PC-9 (cell line): ENCODE measurements around the gene INAVA. TPM values are rescaled to one million over a fixed set of nuclear protein-coding genes. Genes with fewer than 3 reads are reported as not detected.

Source experiments
- BruUV-seq: library from RNA; stranded (reverse); fragments of 400-500 nt; replicated peaks from 2 replicates; lab custom pipeline; 2021; lab: Mats Ljungman, UMichigan
- CTCF ChIA-PET: fragments of 300-600 bp; sonication (Branson Sonifier 250); formaldehyde crosslinking; loops from one replicate; lab custom pipeline; 2022; ENCODE audit warnings: antibody characterized with exemption; lab: Charles Lee
- POLR2A ChIA-PET: fragments of 300-600 bp; sonication (Branson Sonifier 250); formaldehyde crosslinking; loops from one replicate; lab custom pipeline; 2022; ENCODE audit warnings: antibody characterized with exemption; ENCODE audit not compliant: unreplicated experiment; lab: Charles Lee
- DNase-seq, 2 experiments: peaks; one replicate each; pipeline versions ENCODE4 v3.0.0 to v3.0.0-alpha.2; 2015 to 2022; ENCODE audit warnings: mixed read lengths in 1 of 2
- H2AFZ ChIP-seq: fragments of 200-600 bp; sonication (generic); 2 replicates; pipeline ENCODE4 v1.8.1; 2017; ENCODE audit warnings: antibody characterized with exemption
- H3F3A ChIP-seq: fragments of 200-600 bp; sonication (generic); 2 replicates; pipeline ENCODE4 v1.8.1; 2017; ENCODE audit warnings: antibody characterized with exemption, mild to moderate bottlenecking, low read depth; ENCODE audit not compliant: insufficient read depth
- H3K27ac ChIP-seq: fragments of 200-600 bp; sonication (generic); 2 replicates; pipeline ENCODE4 v1.6.1; 2016; ENCODE audit warnings: mixed run types
- H3K27me3 ChIP-seq: fragments of 200-600 bp; sonication (generic); 2 replicates; pipeline ENCODE4 v1.6.1; 2016; ENCODE audit warnings: low read depth, mixed run types; ENCODE audit not compliant: insufficient read depth
- H3K36me3 ChIP-seq: fragments of 200-600 bp; sonication (generic); 2 replicates; pipeline ENCODE4 v1.6.1; 2016; ENCODE audit warnings: low read depth, mixed run types
- H3K4me1 ChIP-seq: fragments of 200-600 bp; sonication (generic); replicated peaks from 2 replicates; pipeline ENCODE4 v1.6.1; 2016; ENCODE audit warnings: mixed run types; ENCODE audit not compliant: insufficient read depth
- H3K4me2 ChIP-seq: fragments of 200-600 bp; sonication (generic); 2 replicates; pipeline ENCODE4 v1.6.1; 2017; ENCODE audit warnings: mixed run types
- H3K4me3 ChIP-seq: fragments of 200-600 bp; sonication (generic); 2 replicates; pipeline ENCODE4 v1.6.1; 2016; ENCODE audit warnings: mixed run types
- H3K79me2 ChIP-seq: fragments of 200-600 bp; sonication (generic); 2 replicates; pipeline ENCODE4 v1.6.1; 2017; ENCODE audit warnings: low read depth, mixed run types
- H3K9me2 ChIP-seq: fragments of 200-600 bp; sonication (generic); 2 replicates; pipeline ENCODE4 v1.8.1; 2017; ENCODE audit warnings: mild to moderate bottlenecking; ENCODE audit not compliant: insufficient read depth
- H3K9me3 ChIP-seq: fragments of 200-600 bp; sonication (generic); 2 replicates; pipeline ENCODE4 v1.8.1; 2016; ENCODE audit warnings: low read depth; ENCODE audit not compliant: insufficient read depth
- H4K20me1 ChIP-seq: fragments of 200-600 bp; sonication (generic); 2 replicates; pipeline ENCODE4 v1.8.1; 2017; ENCODE audit not compliant: insufficient read depth
- CTCF ChIP-seq: fragments of 200-600 bp; sonication (generic); conservative IDR thresholded peaks from 2 replicates; pipeline ENCODE4 v1.6.1; 2017; ENCODE audit warnings: mixed run types, antibody characterized with exemption, mild to moderate bottlenecking, moderate library complexity
- EZH2 ChIP-seq: fragments of 200-600 bp; sonication (generic); IDR thresholded peaks from 2 replicates; pipeline ENCODE4 v1.8.0; 2017; ENCODE audit warnings: antibody characterized with exemption, low read depth
- intact Hi-C: fragments of 100-400 bp; cut with micrococcal nuclease; formaldehyde crosslinking; loops from one replicate; pipeline ENCODE4 v1.10.0; 2022; ENCODE audit not compliant: unreplicated experiment
- total RNA-seq: library from RNA; stranded (reverse); gene quantifications from 2 replicates; pipeline ENCODE4 v1.2.3, GENCODE V29; 2021

The INAVA gene
- total RNA-seq, 1 experiment from 2014 or later = 49.8 TPM

GRCh38 chr1:200874694-200875093 lies 20.0 kb upstream of the INAVA start:
- CTCF ChIA-PET = no interaction called here

DNA sequence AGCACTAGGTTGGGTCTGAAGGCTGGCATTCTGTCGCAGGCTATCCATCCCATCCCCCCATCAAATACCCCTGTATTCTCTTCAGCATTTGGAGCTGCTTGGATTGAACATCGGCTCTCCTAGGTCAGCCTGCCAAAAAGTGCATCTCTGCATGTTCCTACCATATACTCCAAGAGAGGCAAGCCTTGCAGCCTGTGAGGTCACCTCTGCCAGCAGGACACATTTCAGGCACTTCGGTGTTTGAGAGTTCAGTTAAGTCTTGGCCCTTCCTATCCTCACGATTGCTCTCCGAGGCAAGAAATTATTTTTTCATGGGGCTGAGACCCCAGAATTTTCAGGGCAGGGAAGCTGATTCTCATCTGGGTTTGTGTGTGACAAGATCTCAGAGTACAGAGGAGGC lies 19.3 kb upstream of the INAVA start:
- DNase-seq = no peak
- BruUV-seq = no TSS peak
- Histone ChIP-seq H2AFZ (no peak overlapping the region), H3K4me2 (no peak overlapping the region), H3K9me3 (no peaks in the 10 kb centered on the region), H3F3A (peaks cover 5% of the 10 kb centered on the region; the same call in 1 of the 2 replicates), H3K27me3 (no peaks in the 10 kb centered on the region), H3K79me2 (no peaks in the 10 kb centered on the region), H3K36me3 (no peaks in the 10 kb centered on the region), H3K27ac (no peak overlapping the region), H3K9me2 (no peaks in the 10 kb centered on the region), H3K4me3 (no peak overlapping the region), H3K4me1 (no peaks in the 10 kb centered on the region), H4K20me1 (no peaks in the 10 kb centered on the region)
- no peak for TF ChIP-seq EZH2
- no peak for TF ChIP-seq CTCF
- CTCF ChIA-PET = no interaction called here
- intact Hi-C loops = no loop called here
- POLR2A ChIA-PET = no interaction called here

More at GRCh38 chr1:200874694-200875093, 20.0 kb upstream of the INAVA start:
- TF ChIP-seq EZH2 (no peak), CTCF (no peak)
- intact Hi-C loops = no loop called here
- no peaks in the 10 kb centered on the region for H3K4me1 ChIP-seq
- POLR2A ChIA-PET = no interaction called here
- no peaks in the 10 kb centered on the region for H3K9me2 ChIP-seq
- H4K20me1 ChIP-seq = no peaks in the 10 kb centered on the region
- H3K36me3 ChIP-seq = no peaks in the 10 kb centered on the region
- BruUV-seq = no TSS peak
- no peaks in the 10 kb centered on the region for H3K79me2 ChIP-seq
- H3F3A ChIP-seq = peaks cover 5% of the 10 kb centered on the region; the same call in 1 of the 2 replicates
- no peak overlapping the region for H3K4me3 ChIP-seq
- DNase-seq = no peak
- H3K27me3 ChIP-seq = no peaks in the 10 kb centered on the region
- H3K4me2 ChIP-seq = no peak overlapping the region
- H3K27ac ChIP-seq = no peak overlapping the region
- H2AFZ ChIP-seq = no peak overlapping the region
- no peaks in the 10 kb centered on the region for H3K9me3 ChIP-seq

DNA sequence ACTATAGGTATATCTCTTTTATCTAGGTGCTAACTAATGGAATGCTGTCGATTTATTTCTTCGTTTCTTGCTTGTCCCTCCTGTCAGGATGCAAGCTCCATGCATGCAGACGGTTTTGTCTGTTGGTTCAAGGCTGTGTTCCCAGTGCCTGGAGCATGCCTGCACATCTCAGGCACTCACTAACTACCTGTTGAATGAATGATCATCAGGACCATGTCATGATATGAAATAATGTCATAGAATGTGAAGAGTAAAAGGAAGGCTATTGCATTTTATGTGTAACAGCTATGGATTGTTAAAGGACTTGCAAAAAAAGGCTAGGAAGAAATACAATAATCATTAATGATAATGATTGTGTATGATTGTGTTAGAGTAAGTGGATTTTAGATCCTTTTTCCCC lies 17.7 kb upstream of the INAVA start:
- Histone ChIP-seq H3K27me3 (no peaks in the 10 kb centered on the region), H3K4me3 (no peak overlapping the region), H3K4me2 (no peak overlapping the region), H3K4me1 (no peaks in the 10 kb centered on the region), H2AFZ (no peak overlapping the region), H3K36me3 (no peaks in the 10 kb centered on the region), H3K9me2 (no peaks in the 10 kb centered on the region), H3K79me2 (no peaks in the 10 kb centered on the region), H3K27ac (no peak overlapping the region), H4K20me1 (no peaks in the 10 kb centered on the region), H3F3A (peaks cover 5% of the 10 kb centered on the region; the same call in 1 of the 2 replicates), H3K9me3 (no peaks in the 10 kb centered on the region)
- BruUV-seq = no TSS peak
- TF ChIP-seq EZH2 (no peak), CTCF (no peak)
- DNase-seq = no peak
- CTCF ChIA-PET = interaction anchor here (0.6 to 1.0 kb wide), 3 partner anchors 95 to 944 kb away, joined by 3 to 6 read pairs (median 5); no protein-coding TSS in a partner anchor
- POLR2A ChIA-PET = no interaction called here
- intact Hi-C loops = no loop called here
